Measurements from ENCODE around the gene BTBD3.

Gene BTBD3

DNA sequence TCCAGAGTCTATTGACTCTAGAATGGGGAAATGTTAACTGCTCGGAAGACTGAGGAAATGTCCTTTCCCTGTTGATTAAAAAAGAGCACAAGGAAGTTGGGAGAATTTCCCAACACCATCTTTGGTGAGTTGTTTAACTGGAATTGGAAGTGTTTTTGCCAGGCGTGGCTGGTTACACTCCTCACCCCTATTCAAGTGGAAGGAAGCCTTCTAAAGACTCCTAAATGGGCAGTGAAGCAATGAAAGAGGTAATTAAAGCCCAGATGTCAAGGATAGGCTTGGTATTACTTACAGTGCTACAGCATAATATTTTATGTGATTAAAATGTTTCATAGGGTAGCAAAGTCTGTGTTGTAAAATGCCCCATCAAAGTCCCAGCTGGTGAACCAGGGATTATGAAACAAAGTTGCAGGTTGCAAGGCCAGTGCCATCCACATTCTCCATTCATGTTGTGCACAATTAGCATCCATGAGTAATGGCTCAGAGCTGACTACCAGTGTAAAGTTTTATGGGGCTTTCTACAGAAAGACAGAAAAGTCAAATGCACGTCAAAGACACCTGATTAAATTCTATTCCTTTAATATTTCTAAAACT is 52.6 kb downstream of the BTBD3 start:
- TF ChIP-seq, protein P1, sequence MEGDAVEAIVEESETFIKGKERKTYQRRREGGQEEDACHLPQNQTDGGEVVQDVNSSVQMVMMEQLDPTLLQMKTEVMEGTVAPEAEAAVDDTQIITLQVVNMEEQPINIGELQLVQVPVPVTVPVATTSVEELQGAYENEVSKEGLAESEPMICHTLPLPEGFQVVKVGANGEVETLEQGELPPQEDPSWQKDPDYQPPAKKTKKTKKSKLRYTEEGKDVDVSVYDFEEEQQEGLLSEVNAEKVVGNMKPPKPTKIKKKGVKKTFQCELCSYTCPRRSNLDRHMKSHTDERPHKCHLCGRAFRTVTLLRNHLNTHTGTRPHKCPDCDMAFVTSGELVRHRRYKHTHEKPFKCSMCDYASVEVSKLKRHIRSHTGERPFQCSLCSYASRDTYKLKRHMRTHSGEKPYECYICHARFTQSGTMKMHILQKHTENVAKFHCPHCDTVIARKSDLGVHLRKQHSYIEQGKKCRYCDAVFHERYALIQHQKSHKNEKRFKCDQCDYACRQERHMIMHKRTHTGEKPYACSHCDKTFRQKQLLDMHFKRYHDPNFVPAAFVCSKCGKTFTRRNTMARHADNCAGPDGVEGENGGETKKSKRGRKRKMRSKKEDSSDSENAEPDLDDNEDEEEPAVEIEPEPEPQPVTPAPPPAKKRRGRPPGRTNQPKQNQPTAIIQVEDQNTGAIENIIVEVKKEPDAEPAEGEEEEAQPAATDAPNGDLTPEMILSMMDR (IDR thresholded peaks at IDR 0.05; ENCODE audit: insufficient read depth, low read length, missing control alignments): no peak
- H3K4me3 ChIP-seq (ENCODE audit: low read depth, low read length): no peak overlapping the region
- ChIA-PET CTCF (no interaction called here), POLR2A (no interaction called here)
- DNase-seq (ENCODE audit: low read depth, low spot score): no peak

DNA sequence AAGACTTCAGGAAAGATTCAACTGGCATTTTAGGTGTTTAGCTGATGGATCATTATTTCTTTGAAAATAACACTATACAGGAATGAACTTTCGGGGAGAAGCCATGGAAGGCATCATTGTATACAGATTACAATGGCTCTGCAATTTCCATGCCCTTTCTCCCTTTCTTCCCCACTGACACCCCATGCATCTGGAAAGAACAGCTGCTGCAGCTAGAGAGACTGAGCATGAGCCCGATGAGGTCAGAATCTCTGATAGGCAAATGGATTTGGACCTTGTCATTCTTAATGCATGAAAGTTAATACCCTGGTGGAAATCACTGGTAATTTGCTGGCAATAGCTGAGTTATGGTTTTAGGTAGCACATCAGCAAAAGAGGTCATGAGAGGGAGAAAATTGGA is 54.8 kb downstream of the BTBD3 start:
- no peak overlapping the region for H3K4me3 ChIP-seq (ENCODE audit: low read depth, low read length)
- ChIA-PET CTCF (no interaction called here), POLR2A (no interaction called here)
- TF ChIP-seq, protein P1 (IDR thresholded peaks at IDR 0.05; ENCODE audit: insufficient read depth, low read length, missing control alignments): no peak
- DNase-seq (ENCODE audit: low read depth, low spot score): no peak

Data from AG04449 (cell line).